ENCODE results near the gene CACNA2D3. TPM values are rescaled to one million over a fixed set of nuclear protein-coding genes. Genes with fewer than 3 reads are reported as not detected.

CACNA2D3 gene
- total and polyA plus RNA-seq, 2 donors from 2014 or later: 5.7 to 11.2 TPM

- peaks cover 0 to 2% (median 0%) of the 10 kb centered on the region in 3 donors for H3K9me3 ChIP-seq (ENCODE audit: control insufficient read depth in 2 of 3, insufficient read depth in 1 of 3, low read length in 3 of 3)
- no peaks in the 10 kb centered on the region for H3K4me1 ChIP-seq (ENCODE audit: control insufficient read depth in 2 of 3, insufficient read depth in 2 of 3, low read depth in 1 of 3, low read length in 3 of 3)
- no peak overlapping the region for H3K27ac ChIP-seq (ENCODE audit: low read depth in 2 of 2, low read length in 2 of 2)
- DNase-seq: no peak
- no peak for TF ChIP-seq CTCF (IDR thresholded peaks at IDR 0.05; ENCODE audit: borderline replicate concordance, extremely low read depth, insufficient read depth)
- no peaks in the 10 kb centered on the region for H3K27me3 ChIP-seq (ENCODE audit: control insufficient read depth, insufficient read depth, low read length)
- intact Hi-C loops (cut with DNase I): no loop called here
- no peaks in the 10 kb centered on the region for H3K36me3 ChIP-seq (ENCODE audit: control insufficient read depth in 2 of 3, insufficient read depth in 3 of 3, low read length in 3 of 3)
- H3K4me3 ChIP-seq (ENCODE audit: low read length in 3 of 3): no peak overlapping the region
- no peak for FAIRE-seq
- H3K9ac ChIP-seq (ENCODE audit: low read length in 3 of 3): no peak overlapping the region
Measured at GRCh38 chr3:54527521-54527920, 405.2 kb downstream of the CACNA2D3 start.

- H3K4me3 ChIP-seq (ENCODE audit: low read length in 3 of 3): no peak overlapping the region
- no peak overlapping the region for H3K9ac ChIP-seq (ENCODE audit: low read length in 3 of 3)
- DNase-seq (no peak), FAIRE-seq (no peak)
- H3K27me3 ChIP-seq (ENCODE audit: control insufficient read depth, insufficient read depth, low read length): no peaks in the 10 kb centered on the region
- H3K27ac ChIP-seq (ENCODE audit: low read depth in 2 of 2, low read length in 2 of 2): no peak overlapping the region
- no peaks in the 10 kb centered on the region for H3K36me3 ChIP-seq (ENCODE audit: control insufficient read depth in 2 of 3, insufficient read depth in 3 of 3, low read length in 3 of 3)
- intact Hi-C loops (cut with DNase I): no loop called here
- no peaks in the 10 kb centered on the region for H3K4me1 ChIP-seq (ENCODE audit: control insufficient read depth in 2 of 3, insufficient read depth in 2 of 3, low read depth in 1 of 3, low read length in 3 of 3)
- H3K9me3 ChIP-seq (ENCODE audit: control insufficient read depth in 2 of 3, insufficient read depth in 1 of 3, low read length in 3 of 3): no peaks in the 10 kb centered on the region
- no peak for TF ChIP-seq CTCF (IDR thresholded peaks at IDR 0.05; ENCODE audit: borderline replicate concordance, extremely low read depth, insufficient read depth)
Measured at GRCh38 chr3:54527953-54528352, 405.6 kb downstream of the CACNA2D3 start.

DNA sequence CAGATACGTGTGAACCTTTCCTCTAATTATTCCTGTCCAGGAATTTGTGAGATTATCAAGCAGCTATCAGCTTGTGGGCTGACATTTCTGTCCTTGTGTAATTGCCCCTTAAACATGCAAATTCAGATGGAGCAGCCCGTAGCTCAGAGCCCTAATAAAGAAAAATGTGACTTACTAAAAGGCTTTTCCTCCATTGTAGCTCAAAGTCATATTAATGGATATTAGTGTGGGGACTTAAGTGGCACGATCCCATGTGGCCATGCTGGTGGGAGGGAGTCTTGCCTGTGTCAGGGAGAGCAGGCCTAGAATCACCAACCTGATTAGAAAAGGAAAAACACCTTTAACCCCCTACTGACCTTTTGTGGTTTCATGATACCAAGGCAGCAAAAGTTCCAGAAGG, 406.3 kb downstream of the CACNA2D3 start:
- no peak overlapping the region for H3K9ac ChIP-seq (ENCODE audit: low read length in 3 of 3)
- H3K4me3 ChIP-seq (ENCODE audit: low read length in 3 of 3): no peak overlapping the region
- DNase-seq (no peak), FAIRE-seq (no peak)
- intact Hi-C loops (cut with DNase I): no loop called here
- no peaks in the 10 kb centered on the region for H3K9me3 ChIP-seq (ENCODE audit: control insufficient read depth in 2 of 3, insufficient read depth in 1 of 3, low read length in 3 of 3)
- H3K27me3 ChIP-seq (ENCODE audit: control insufficient read depth, insufficient read depth, low read length): no peaks in the 10 kb centered on the region
- no peak for TF ChIP-seq CTCF (IDR thresholded peaks at IDR 0.05; ENCODE audit: borderline replicate concordance, extremely low read depth, insufficient read depth)
- H3K27ac ChIP-seq (ENCODE audit: low read depth in 2 of 2, low read length in 2 of 2): no peak overlapping the region
- H3K36me3 ChIP-seq (ENCODE audit: control insufficient read depth in 2 of 3, insufficient read depth in 3 of 3, low read length in 3 of 3): no peaks in the 10 kb centered on the region
- H3K4me1 ChIP-seq (ENCODE audit: control insufficient read depth in 2 of 3, insufficient read depth in 2 of 3, low read depth in 1 of 3, low read length in 3 of 3): no peaks in the 10 kb centered on the region

GRCh38 chr3:54530091-54530490, 407.7 kb downstream of the CACNA2D3 start:
- H3K36me3 ChIP-seq (ENCODE audit: control insufficient read depth in 2 of 3, insufficient read depth in 3 of 3, low read length in 3 of 3): no peaks in the 10 kb centered on the region
- no peak for TF ChIP-seq CTCF (IDR thresholded peaks at IDR 0.05; ENCODE audit: borderline replicate concordance, extremely low read depth, insufficient read depth)
- H3K4me3 ChIP-seq (ENCODE audit: low read length in 3 of 3): no peak overlapping the region
- no peak overlapping the region for H3K9ac ChIP-seq (ENCODE audit: low read length in 3 of 3)
- no peak for FAIRE-seq
- no peaks in the 10 kb centered on the region for H3K9me3 ChIP-seq (ENCODE audit: control insufficient read depth in 2 of 3, insufficient read depth in 1 of 3, low read length in 3 of 3)
- intact Hi-C loops (cut with DNase I): no loop called here
- no peaks in the 10 kb centered on the region for H3K27me3 ChIP-seq (ENCODE audit: control insufficient read depth, insufficient read depth, low read length)
- H3K4me1 ChIP-seq (ENCODE audit: control insufficient read depth in 2 of 3, insufficient read depth in 2 of 3, low read depth in 1 of 3, low read length in 3 of 3): no peaks in the 10 kb centered on the region
- no peak overlapping the region for H3K27ac ChIP-seq (ENCODE audit: low read depth in 2 of 2, low read length in 2 of 2)
- DNase-seq: no peak

Measured in kidney (tissue), 14 donors.